CD14-positive monocyte (primary cell): ENCODE results near the gene ZNF793. TPM values are rescaled to one million over a fixed set of nuclear protein-coding genes. Genes with fewer than 3 reads are reported as not detected.
A peak's percentile ranks its signal among the peaks of the same experiment; 100 is the strongest.

Experiments used
- DNase-seq, 3 donors: peaks; one replicate each; pipeline ENCODE4 v3.0.0-alpha.2; 2011 to 2022
- H2AFZ ChIP-seq: 2 replicates; pipeline ENCODE4 v1.6.0; 2012; ENCODE audit warnings: mild to moderate bottlenecking, low read depth, low read length, inconsistent platforms; ENCODE audit not compliant: insufficient read depth, poor library complexity, severe bottlenecking
- H3K27ac ChIP-seq, 2 donors: 1 replicate in 1 of 2; 2 replicates in 1 of 2; pipeline ENCODE4 v1.5.1; 2012 to 2013; ENCODE audit warnings: low read length in 2 of 2, control low read depth in 1 of 2, inconsistent platforms in 1 of 2, low read depth in 1 of 2, mild to moderate bottlenecking in 1 of 2
- H3K27me3 ChIP-seq, 2 donors: one replicate each; pipeline versions ENCODE4 v1.6.0 to v1.6.1; 2011 to 2013; ENCODE audit warnings: low read length in 2 of 2; ENCODE audit not compliant: control insufficient read depth in 2 of 2, insufficient read depth in 2 of 2
- H3K36me3 ChIP-seq, 2 donors: replicated peaks in 1 of 2; 1 replicate in 1 of 2; 2 replicates in 1 of 2; pipeline versions ENCODE4 v1.5.1 to v1.6.1; 2012 to 2013; ENCODE audit warnings: low read length in 2 of 2, control low read depth in 1 of 2, inconsistent platforms in 1 of 2, mild to moderate bottlenecking in 1 of 2; ENCODE audit not compliant: insufficient read depth in 2 of 2, control insufficient read depth in 1 of 2
- H3K4me1 ChIP-seq, 2 donors: 1 replicate in 1 of 2; 2 replicates in 1 of 2; pipeline versions ENCODE4 v1.5.1 to v1.6.1; 2012 to 2013; ENCODE audit warnings: low read length in 2 of 2, control low read depth in 1 of 2, inconsistent platforms in 1 of 2, mild to moderate bottlenecking in 1 of 2, moderate library complexity in 1 of 2; ENCODE audit not compliant: insufficient read depth in 2 of 2, control insufficient read depth in 1 of 2
- H3K4me2 ChIP-seq: replicated peaks from 2 replicates; pipeline ENCODE3; 2012; ENCODE audit warnings: low read length, moderate library complexity, mild to moderate bottlenecking; ENCODE audit not compliant: poor library complexity, severe bottlenecking; ENCODE audit errors: extremely low read depth
- H3K4me3 ChIP-seq, 3 experiments: fragments of 200-600 bp in 1 of 3; sonication (generic) in 1 of 3; replicated peaks in 1 of 3; 1 replicate in 2 of 3; 2 replicates in 1 of 3; pipeline ENCODE4 v1.5.1; 2011 to 2013; ENCODE audit warnings: low read length in 3 of 3, mild to moderate bottlenecking in 3 of 3, control low read depth in 2 of 3, low read depth in 2 of 3, inconsistent platforms in 1 of 3, moderate library complexity in 1 of 3
- H3K79me2 ChIP-seq: 2 replicates; pipeline ENCODE4 v1.6.0; 2012; ENCODE audit warnings: mild to moderate bottlenecking, control low read depth, inconsistent platforms, low read length, moderate library complexity; ENCODE audit not compliant: insufficient read depth
- H3K9ac ChIP-seq: 2 replicates; pipeline ENCODE4 v1.6.0; 2017; ENCODE audit warnings: low read length, mild to moderate bottlenecking; ENCODE audit not compliant: insufficient read depth, poor library complexity, severe bottlenecking
- H3K9me3 ChIP-seq, 2 donors: replicated peaks in 1 of 2; 1 replicate in 1 of 2; 2 replicates in 1 of 2; pipeline versions ENCODE4 v1.5.1 to v1.6.1; 2012 to 2013; ENCODE audit warnings: low read length in 2 of 2, control low read depth in 1 of 2; ENCODE audit not compliant: control insufficient read depth in 1 of 2, insufficient read depth in 1 of 2
- H4K20me1 ChIP-seq: 2 replicates; pipeline ENCODE4 v1.6.0; 2012; ENCODE audit warnings: mild to moderate bottlenecking, low read length, control low read depth, moderate library complexity; ENCODE audit not compliant: insufficient read depth
- H3K27ac Mint-ChIP-seq, 7 donors: one replicate each; pipeline ENCODE4 v1.8.0; 2020; ENCODE audit warnings: mild to moderate bottlenecking in 7 of 7, mixed read lengths in 7 of 7, moderate library complexity in 6 of 7, inconsistent platforms in 2 of 7
- H3K27me3 Mint-ChIP-seq, 3 donors: one replicate each; pipeline ENCODE4 v1.8.0; 2021 to 2022; ENCODE audit warnings: low read depth in 3 of 3, mild to moderate bottlenecking in 3 of 3, mixed read lengths in 3 of 3, moderate library complexity in 3 of 3, inconsistent platforms in 1 of 3
- H3K36me3 Mint-ChIP-seq, 2 donors: one replicate each; pipeline ENCODE4 v1.8.0; 2020; ENCODE audit warnings: mixed read lengths in 2 of 2, inconsistent platforms in 1 of 2, mild to moderate bottlenecking in 1 of 2
- H3K4me1 Mint-ChIP-seq: one replicate; pipeline ENCODE4 v1.8.0; 2020; ENCODE audit warnings: mild to moderate bottlenecking, mixed read lengths
- H3K4me3 Mint-ChIP-seq, 2 donors: one replicate each; pipeline ENCODE4 v1.8.0; 2020; ENCODE audit warnings: mild to moderate bottlenecking in 2 of 2, mixed read lengths in 2 of 2, moderate library complexity in 1 of 2
- H3K9me3 Mint-ChIP-seq, 7 donors: one replicate each; pipeline ENCODE4 v1.8.0; 2020 to 2022; ENCODE audit warnings: mixed read lengths in 7 of 7, mild to moderate bottlenecking in 6 of 7, moderate library complexity in 6 of 7, inconsistent platforms in 2 of 7
- WGBS: methylation state at CpG from one replicate; pipeline ENCODE4 v1.1.5; 2013; ENCODE audit warnings: missing lambda C conversion rate; ENCODE audit not compliant: insufficient coverage; 5-methylcytosine and 5-hydroxymethylcytosine counted together
- intact Hi-C, 2 donors: fragments of 100-400 bp; cut with micrococcal nuclease; formaldehyde crosslinking; loops; one replicate each; pipeline versions ENCODE4 v1.15.0 to v1.15.1; 2023
- polyA plus RNA-seq, 3 donors: library from polyadenylated mRNA; depleted of rRNA in 1 of 3; unstranded in 2 of 3; stranded (reverse) in 1 of 3; fragments of 300-500 nt in 2 of 3; fragments of >200 nt in 1 of 3; fragmentation: Illumina TruSeq in 2 of 3; gene quantifications; 1 replicate in 2 of 3; 2 replicates in 1 of 3; pipeline ENCODE4 v1.2.3, GENCODE V29; 2012 to 2021
- TF ChIP-seq, protein P1 (sequence below): fragments of 200-600 bp; IDR thresholded peaks from one replicate; pipeline ENCODE4 v1.8.0; 2022; ENCODE audit warnings: antibody characterized with exemption, mild to moderate bottlenecking

Gene ZNF793
- polyA plus RNA-seq, 3 donors: 0.08 TPM; not detected in 2

DNA sequence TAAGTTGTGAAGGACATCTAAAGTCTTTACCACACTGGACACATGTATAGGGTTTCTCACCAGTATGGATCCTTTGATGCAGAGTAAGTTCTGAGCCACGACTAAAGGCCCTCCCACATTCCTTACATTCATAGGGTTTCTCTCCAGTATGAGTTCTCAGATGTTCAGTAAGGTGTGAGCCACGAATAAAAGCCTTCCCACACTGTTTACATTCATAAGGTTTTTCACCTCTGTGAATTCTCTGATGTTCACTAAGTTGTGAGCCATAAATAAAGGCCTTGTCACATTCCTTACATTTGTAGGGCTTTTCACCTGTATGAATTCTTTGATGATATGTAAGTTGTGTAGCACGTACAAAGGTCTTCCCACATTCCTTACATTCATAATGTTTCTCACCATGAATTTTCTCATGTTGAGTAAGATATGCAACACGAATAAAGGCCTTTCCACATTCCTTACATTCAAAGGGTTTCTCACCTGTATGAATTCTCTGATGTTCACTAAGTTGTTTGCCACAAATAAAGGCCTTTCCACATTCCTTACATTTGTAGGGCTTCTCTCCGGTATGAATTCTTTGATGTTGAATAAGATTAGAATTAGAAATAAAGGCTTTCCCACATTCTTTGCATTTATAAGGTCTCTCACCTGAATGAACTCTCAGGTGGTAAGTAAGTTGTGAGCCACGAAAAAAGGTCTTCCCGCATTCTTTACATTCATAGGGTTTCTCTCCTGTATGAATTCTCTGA, 58.1 kb downstream of the ZNF793 start:
- no peaks in the 10 kb centered on the region for H3K79me2 ChIP-seq
- Mint-ChIP-seq H3K4me1 (no peaks in the 10 kb centered on the region), H3K27me3 (no peaks in the 10 kb centered on the region), H3K27ac (no peak overlapping the region), H3K9me3 (peaks cover 36 to 84% (median 77%) of the 10 kb centered on the region in 7 donors), H3K4me3 (no peak overlapping the region), H3K36me3 (peaks cover 2 to 18% of the 10 kb centered on the region in 2 donors)
- peaks cover 46 to 93% of the 10 kb centered on the region in 2 donors for H3K9me3 ChIP-seq
- H3K4me2 ChIP-seq: no peak overlapping the region
- DNase-seq: no peak
- peaks cover 0 to 19% of the 10 kb centered on the region in 2 donors for H3K36me3 ChIP-seq
- no peaks in the 10 kb centered on the region for H4K20me1 ChIP-seq
- no peak overlapping the region for H2AFZ ChIP-seq
- H3K4me3 ChIP-seq: peak overlapping the region in 1 of 3 experiments; percentile 30
- no peak overlapping the region for H3K27ac ChIP-seq
- intact Hi-C loops: no loop called here
- TF ChIP-seq, protein P1, sequence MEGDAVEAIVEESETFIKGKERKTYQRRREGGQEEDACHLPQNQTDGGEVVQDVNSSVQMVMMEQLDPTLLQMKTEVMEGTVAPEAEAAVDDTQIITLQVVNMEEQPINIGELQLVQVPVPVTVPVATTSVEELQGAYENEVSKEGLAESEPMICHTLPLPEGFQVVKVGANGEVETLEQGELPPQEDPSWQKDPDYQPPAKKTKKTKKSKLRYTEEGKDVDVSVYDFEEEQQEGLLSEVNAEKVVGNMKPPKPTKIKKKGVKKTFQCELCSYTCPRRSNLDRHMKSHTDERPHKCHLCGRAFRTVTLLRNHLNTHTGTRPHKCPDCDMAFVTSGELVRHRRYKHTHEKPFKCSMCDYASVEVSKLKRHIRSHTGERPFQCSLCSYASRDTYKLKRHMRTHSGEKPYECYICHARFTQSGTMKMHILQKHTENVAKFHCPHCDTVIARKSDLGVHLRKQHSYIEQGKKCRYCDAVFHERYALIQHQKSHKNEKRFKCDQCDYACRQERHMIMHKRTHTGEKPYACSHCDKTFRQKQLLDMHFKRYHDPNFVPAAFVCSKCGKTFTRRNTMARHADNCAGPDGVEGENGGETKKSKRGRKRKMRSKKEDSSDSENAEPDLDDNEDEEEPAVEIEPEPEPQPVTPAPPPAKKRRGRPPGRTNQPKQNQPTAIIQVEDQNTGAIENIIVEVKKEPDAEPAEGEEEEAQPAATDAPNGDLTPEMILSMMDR: no peak
- no peaks in the 10 kb centered on the region for H3K27me3 ChIP-seq
- no peaks in the 10 kb centered on the region for H3K4me1 ChIP-seq
- H3K9ac ChIP-seq: no peak overlapping the region
- WGBS: no CpG with 5 or more reads among the region's 7 CpGs

DNA sequence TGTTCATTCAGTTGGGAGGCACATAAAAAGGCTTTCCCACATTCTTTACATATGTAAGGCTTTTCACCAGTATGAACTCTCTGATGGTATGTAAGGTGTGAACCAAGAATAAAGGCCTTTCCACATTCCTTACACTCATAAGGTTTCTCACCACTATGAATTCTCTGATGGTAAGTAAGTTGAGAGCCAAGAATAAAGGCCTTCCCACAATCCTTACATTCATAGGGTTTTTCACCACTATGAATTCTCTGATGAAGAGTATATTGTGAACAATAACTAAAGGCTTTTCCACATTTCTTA, 58.6 kb downstream of the ZNF793 start:
- no peaks in the 10 kb centered on the region for H3K27me3 Mint-ChIP-seq
- no peak for DNase-seq
- H3K9me3 ChIP-seq: peaks cover 42 to 89% of the 10 kb centered on the region in 2 donors
- H3K36me3 ChIP-seq: peaks cover 0 to 19% of the 10 kb centered on the region in 2 donors
- H3K4me1 ChIP-seq: no peaks in the 10 kb centered on the region
- intact Hi-C loops: no loop called here
- no peak overlapping the region for H2AFZ ChIP-seq
- H3K79me2 ChIP-seq: no peaks in the 10 kb centered on the region
- no peaks in the 10 kb centered on the region for H4K20me1 ChIP-seq
- peaks cover 39 to 85% (median 78%) of the 10 kb centered on the region in 7 donors for H3K9me3 Mint-ChIP-seq
- no peak overlapping the region for H3K9ac ChIP-seq
- no peak overlapping the region for H3K27ac Mint-ChIP-seq
- peaks cover 5 to 18% of the 10 kb centered on the region in 2 donors for H3K36me3 Mint-ChIP-seq
- H3K4me3 Mint-ChIP-seq: no peak overlapping the region
- H3K27me3 ChIP-seq: no peaks in the 10 kb centered on the region
- peak overlapping the region in 1 of 3 experiments; percentile 30 for H3K4me3 ChIP-seq
- TF ChIP-seq, protein P1: no peak
- H3K27ac ChIP-seq: no peak overlapping the region
- H3K4me2 ChIP-seq: no peak overlapping the region
- no peaks in the 10 kb centered on the region for H3K4me1 Mint-ChIP-seq
